ENCODE data around the gene TPCN2.
"Not testable (repeated sequence)": the region's sequence is repeated elsewhere in the genome, so short reads cannot be mapped to it uniquely, and the experiment has no call there.

The TPCN2 gene

GRCh38 chr11:69075421-69076128 lies 26.8 kb downstream of the TPCN2 start:
- DNase-seq (ENCODE audit: low read depth in 2 of 2), result no peak

- DNase-seq (ENCODE audit: low read depth in 2 of 2), result no peak
Measured at GRCh38 chr11:69076129-69076791, 27.5 kb downstream of the TPCN2 start.

- not testable (repeated sequence) for DNase-seq (ENCODE audit: low read depth in 2 of 2)
Measured at GRCh38 chr11:69076977-69077376, 28.2 kb downstream of the TPCN2 start.

- DNase-seq (ENCODE audit: low read depth in 2 of 2), result no peak
Measured at GRCh38 chr11:69078508-69078907, 29.8 kb downstream of the TPCN2 start.

GRCh38 chr11:69078930-69079605 lies 30.3 kb downstream of the TPCN2 start:
- no peak for DNase-seq (ENCODE audit: low read depth in 2 of 2)

GRCh38 chr11:69079661-69080256 lies 31.0 kb downstream of the TPCN2 start:
- no peak for DNase-seq (ENCODE audit: low read depth in 2 of 2)

- no peak for DNase-seq (ENCODE audit: low read depth in 2 of 2)
Measured at GRCh38 chr11:69080257-69080995, 31.7 kb downstream of the TPCN2 start.

GRCh38 chr11:69081180-69081579 lies 32.4 kb downstream of the TPCN2 start:
- DNase-seq (ENCODE audit: low read depth in 2 of 2), result no peak

- no peak for DNase-seq (ENCODE audit: low read depth in 2 of 2)
Measured at GRCh38 chr11:69083531-69084247, 35.0 kb downstream of the TPCN2 start.

- no peak for DNase-seq (ENCODE audit: low read depth in 2 of 2)
Measured at GRCh38 chr11:69084371-69084770, 35.6 kb downstream of the TPCN2 start.

- no peak for DNase-seq (ENCODE audit: low read depth in 2 of 2)
Measured at GRCh38 chr11:69085490-69086095, 36.9 kb downstream of the TPCN2 start.

- DNase-seq (ENCODE audit: low read depth in 2 of 2), result no peak
Measured at GRCh38 chr11:69086152-69087132, 37.7 kb downstream of the TPCN2 start.

- DNase-seq (ENCODE audit: low read depth in 2 of 2), result no peak
Measured at GRCh38 chr11:69087133-69087524, 38.4 kb downstream of the TPCN2 start.

GRCh38 chr11:69087811-69088210 lies 39.1 kb downstream of the TPCN2 start:
- DNase-seq (ENCODE audit: low read depth in 2 of 2), result no peak

- peak in 1 of 2 donors; percentile 35 for DNase-seq (ENCODE audit: low read depth in 2 of 2)
Measured at GRCh38 chr11:69088676-69089146, 40.0 kb downstream of the TPCN2 start.

GRCh38 chr11:69089258-69089657 lies 40.5 kb downstream of the TPCN2 start:
- no peak for DNase-seq (ENCODE audit: low read depth in 2 of 2)

GRCh38 chr11:69091638-69092165 lies 43.0 kb downstream of the TPCN2 start:
- DNase-seq (ENCODE audit: low read depth in 2 of 2), result no peak

- no peak for DNase-seq (ENCODE audit: low read depth in 2 of 2)
Measured at GRCh38 chr11:69092263-69092662, 43.5 kb downstream of the TPCN2 start.

- DNase-seq (ENCODE audit: low read depth in 2 of 2), result no peak
Measured at GRCh38 chr11:69093106-69093505, 44.4 kb downstream of the TPCN2 start.
